ENCODE results near the gene NYAP2.

NYAP2 gene

GRCh38 chr2:225495706-225496105 lies 96.2 kb downstream of the NYAP2 start:
- no peak overlapping the region for H3K27ac ChIP-seq
- H3K36me3 ChIP-seq, result no peaks in the 10 kb centered on the region
- peak; percentile 15 for DNase-seq
- H3K27me3 ChIP-seq (ENCODE audit: insufficient read depth, low read depth, severe bottlenecking), result no peaks in the 10 kb centered on the region
- no peaks in the 10 kb centered on the region for H3K9me3 ChIP-seq (ENCODE audit: severe bottlenecking)
- H3K4me3 ChIP-seq (ENCODE audit: low read depth, low read length), result no peak overlapping the region
- TF ChIP-seq CTCF (IDR thresholded peaks at IDR 0.05; ENCODE audit: low read depth, low read length), result no peak

- no peak for DNase-seq
- Histone ChIP-seq H3K4me3 (ENCODE audit: low read depth, low read length) (no peak overlapping the region), H3K9me3 (ENCODE audit: severe bottlenecking) (no peaks in the 10 kb centered on the region), H3K36me3 (no peaks in the 10 kb centered on the region), H3K27me3 (ENCODE audit: insufficient read depth, low read depth, severe bottlenecking) (no peaks in the 10 kb centered on the region), H3K27ac (no peak overlapping the region)
- TF ChIP-seq CTCF (IDR thresholded peaks at IDR 0.05; ENCODE audit: low read depth, low read length), result no peak
Measured at GRCh38 chr2:225496568-225496967, 97.1 kb downstream of the NYAP2 start.

- no peaks in the 10 kb centered on the region for H3K27me3 ChIP-seq (ENCODE audit: insufficient read depth, low read depth, severe bottlenecking)
- DNase-seq, result no peak
- no peaks in the 10 kb centered on the region for H3K9me3 ChIP-seq (ENCODE audit: severe bottlenecking)
- H3K4me3 ChIP-seq (ENCODE audit: low read depth, low read length), result no peak overlapping the region
- no peak for TF ChIP-seq CTCF (IDR thresholded peaks at IDR 0.05; ENCODE audit: low read depth, low read length)
- no peaks in the 10 kb centered on the region for H3K36me3 ChIP-seq
- no peak overlapping the region for H3K27ac ChIP-seq
Measured at GRCh38 chr2:225497166-225497565, 97.7 kb downstream of the NYAP2 start.

- Histone ChIP-seq H3K36me3 (no peaks in the 10 kb centered on the region), H3K27me3 (ENCODE audit: insufficient read depth, low read depth, severe bottlenecking) (no peaks in the 10 kb centered on the region), H3K27ac (no peak overlapping the region), H3K9me3 (ENCODE audit: severe bottlenecking) (no peaks in the 10 kb centered on the region), H3K4me3 (ENCODE audit: low read depth, low read length) (no peak overlapping the region)
- no peak for TF ChIP-seq CTCF (IDR thresholded peaks at IDR 0.05; ENCODE audit: low read depth, low read length)
- no peak for DNase-seq
Measured at GRCh38 chr2:225501022-225501421, 101.5 kb downstream of the NYAP2 start.

- DNase-seq, result no peak
- no peak overlapping the region for H3K27ac ChIP-seq
- TF ChIP-seq CTCF (IDR thresholded peaks at IDR 0.05; ENCODE audit: low read depth, low read length), result no peak
Measured at GRCh38 chr2:225502971-225503370, 103.5 kb downstream of the NYAP2 start.

GRCh38 chr2:225510796-225511195 lies 111.3 kb downstream of the NYAP2 start:
- no peaks in the 10 kb centered on the region for H3K9me3 ChIP-seq (ENCODE audit: severe bottlenecking)
- no peak overlapping the region for H3K4me3 ChIP-seq (ENCODE audit: low read depth, low read length)
- no peak overlapping the region for H3K27ac ChIP-seq
- no peaks in the 10 kb centered on the region for H3K27me3 ChIP-seq (ENCODE audit: insufficient read depth, low read depth, severe bottlenecking)
- no peak for DNase-seq
- no peak for TF ChIP-seq CTCF (IDR thresholded peaks at IDR 0.05; ENCODE audit: low read depth, low read length)
- H3K36me3 ChIP-seq, result no peaks in the 10 kb centered on the region

More at GRCh38 chr2:225502971-225503370, 103.5 kb downstream of the NYAP2 start:
- H3K36me3 ChIP-seq, result no peaks in the 10 kb centered on the region
- H3K9me3 ChIP-seq (ENCODE audit: severe bottlenecking), result no peaks in the 10 kb centered on the region
- no peak overlapping the region for H3K4me3 ChIP-seq (ENCODE audit: low read depth, low read length)
- H3K27me3 ChIP-seq (ENCODE audit: insufficient read depth, low read depth, severe bottlenecking), result no peaks in the 10 kb centered on the region
